PC-3 (cell line): ENCODE results near the gene SRRM3. TPM values are rescaled to one million over a fixed set of nuclear protein-coding genes. Genes with fewer than 3 reads are reported as not detected.
A peak's percentile ranks its signal among the peaks of the same experiment; 100 is the strongest.

ENCODE experiments used
- ATAC-seq: fragments of 200-7000 bp; cut with Tn5 transposase; 2 replicates; pipeline ENCODE4 v1.9.1; 2020; ENCODE audit warnings: mild to moderate bottlenecking, moderate library complexity
- BruUV-seq: library from RNA; stranded (reverse); fragments of 400-500 nt; replicated peaks from 2 replicates; lab custom pipeline; 2021; lab: Mats Ljungman, UMichigan
- CTCF ChIA-PET: fragments of 300-600 bp; sonication (Branson Sonifier 250); formaldehyde crosslinking; loops from one replicate; lab custom pipeline; 2022; ENCODE audit warnings: antibody characterized with exemption; lab: Charles Lee
- POLR2A ChIA-PET: fragments of 300-600 bp; sonication (Branson Sonifier 250); formaldehyde crosslinking; loops from one replicate; lab custom pipeline; 2022; ENCODE audit warnings: antibody characterized with exemption; ENCODE audit not compliant: unreplicated experiment; lab: Charles Lee
- DNase-seq: peaks from one replicate; pipeline ENCODE4 v3.0.0-alpha.2; 2015
- H2AFZ ChIP-seq: fragments of 300-600 bp; sonication (generic); 2 replicates; pipeline ENCODE4 v1.6.0; 2016; ENCODE audit warnings: antibody characterized with exemption, low read length
- H3F3A ChIP-seq: fragments of 300-600 bp; sonication (generic); one replicate; pipeline ENCODE4 v1.6.0; 2017; ENCODE audit warnings: antibody characterized with exemption, low read length, control low read depth, mild to moderate bottlenecking; ENCODE audit not compliant: unreplicated experiment
- H3K27ac ChIP-seq: fragments of 300-600 bp; sonication (generic); 2 replicates; pipeline ENCODE4 v1.5.1; 2016; ENCODE audit warnings: mild to moderate bottlenecking, low read length
- H3K27me3 ChIP-seq: fragments of 300-600 bp; sonication (generic); 2 replicates; pipeline ENCODE4 v1.6.1; 2016; ENCODE audit warnings: low read length, mixed read lengths
- H3K36me3 ChIP-seq: fragments of 300-600 bp; sonication (generic); 2 replicates; pipeline ENCODE4 v1.6.1; 2016; ENCODE audit warnings: low read depth, mixed run types, low read length, mixed read lengths
- H3K4me1 ChIP-seq: fragments of 300-600 bp; sonication (generic); 2 replicates; pipeline ENCODE4 v1.5.1; 2016; ENCODE audit warnings: low read length; ENCODE audit not compliant: insufficient read depth
- H3K4me2 ChIP-seq: fragments of 300-600 bp; sonication (generic); 2 replicates; pipeline ENCODE4 v1.6.0; 2016; ENCODE audit warnings: low read length
- H3K4me3 ChIP-seq: fragments of 300-600 bp; sonication (generic); 2 replicates; pipeline ENCODE4 v1.5.1; 2016; ENCODE audit warnings: mild to moderate bottlenecking, low read length, mixed read lengths
- H3K79me2 ChIP-seq: fragments of 300-600 bp; sonication (generic); 2 replicates; pipeline ENCODE4 v1.6.1; 2017; ENCODE audit warnings: low read length, mixed read lengths
- H3K9ac ChIP-seq: fragments of 300-600 bp; sonication (generic); 2 replicates; pipeline ENCODE4 v1.6.0; 2016; ENCODE audit warnings: mild to moderate bottlenecking, low read length
- H3K9me2 ChIP-seq: fragments of 300-600 bp; sonication (generic); replicated peaks from 2 replicates; pipeline ENCODE4 v1.6.1; 2016; ENCODE audit warnings: mixed run types, low read length, mixed read lengths
- H3K9me3 ChIP-seq: fragments of 300-600 bp; sonication (generic); 2 replicates; pipeline ENCODE4 v1.6.1; 2016; ENCODE audit warnings: low read length, mixed read lengths
- H4K20me1 ChIP-seq: fragments of 300-600 bp; sonication (generic); 2 replicates; pipeline ENCODE4 v1.6.1; 2016; ENCODE audit warnings: low read length, mixed read lengths
- CTCF ChIP-seq: fragments of 300-600 bp; sonication (generic); conservative IDR thresholded peaks from 2 replicates; pipeline ENCODE4 v1.5.1; 2017; ENCODE audit warnings: antibody characterized with exemption, low read depth, mild to moderate bottlenecking, low read length
- EZH2 ChIP-seq: fragments of 300-600 bp; sonication (generic); IDR thresholded peaks from one replicate; pipeline ENCODE4 v1.6.1; 2017; ENCODE audit warnings: antibody characterized with exemption, mild to moderate bottlenecking, low read length; ENCODE audit not compliant: unreplicated experiment
- EZH2phosphoT487 ChIP-seq: fragments of 300-600 bp; sonication (generic); IDR thresholded peaks from 2 replicates; pipeline ENCODE4 v1.6.1; 2018; ENCODE audit warnings: mild to moderate bottlenecking, antibody characterized with exemption, low read length, borderline replicate concordance
- intact Hi-C: fragments of 100-400 bp; cut with micrococcal nuclease; formaldehyde crosslinking; loops from 2 replicates; pipeline ENCODE4 v1.9.0; 2023
- total RNA-seq: library from RNA; depleted of rRNA; stranded (reverse); fragments of >200 nt; gene quantifications from 2 replicates; pipeline ENCODE4 v1.2.3, GENCODE V29; 2014

SRRM3 gene
- total RNA-seq, 1 experiment from 2014 or later: 0.66 TPM

DNA sequence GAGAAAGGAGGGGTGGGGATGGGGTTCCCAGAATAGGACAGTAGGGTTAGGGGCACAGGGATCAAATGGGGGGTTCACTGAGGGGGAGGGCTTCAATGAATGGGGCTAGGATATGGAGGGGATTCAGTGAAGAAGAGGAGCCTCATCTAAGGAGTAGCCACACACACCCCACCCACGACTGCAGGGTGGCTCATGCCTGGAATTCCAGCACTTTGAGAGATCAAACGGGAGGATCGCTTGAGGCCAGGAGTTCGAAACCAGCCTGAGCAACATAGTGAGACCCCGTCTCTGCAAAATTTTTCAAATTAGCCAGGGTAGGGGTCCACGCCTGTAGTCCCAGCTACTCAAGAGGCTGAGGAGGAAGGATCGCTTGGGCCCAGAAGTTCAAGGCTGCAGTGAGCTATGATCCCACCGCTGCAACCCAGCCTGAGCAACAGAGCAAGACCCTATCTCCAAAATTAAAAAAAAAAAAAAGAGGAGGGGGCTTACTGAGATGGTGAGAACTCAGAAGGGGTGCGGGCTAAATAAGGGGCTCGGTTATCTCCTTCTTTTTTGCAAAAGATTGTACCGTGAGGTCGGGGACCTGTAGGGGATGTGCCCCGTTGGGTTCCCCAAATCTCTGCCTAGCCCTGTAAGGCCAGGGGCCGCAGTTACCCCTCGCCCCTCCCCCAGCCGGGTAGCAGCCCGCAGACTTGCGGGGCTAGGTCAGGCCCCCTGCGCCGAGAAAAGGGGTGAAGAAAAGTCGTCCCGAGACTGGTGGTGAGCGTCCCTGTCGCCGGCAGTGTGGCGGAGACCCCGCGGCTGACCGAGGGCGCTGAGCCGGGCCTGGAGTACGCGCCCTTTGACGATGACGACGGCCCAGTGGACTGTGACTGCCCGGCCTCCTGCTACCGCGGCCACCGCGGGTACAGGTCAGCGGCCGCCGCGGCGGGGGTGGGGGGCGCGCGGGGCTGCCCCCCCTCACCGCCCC is 57.7 kb downstream of the SRRM3 start:
- no peak for ATAC-seq

DNA sequence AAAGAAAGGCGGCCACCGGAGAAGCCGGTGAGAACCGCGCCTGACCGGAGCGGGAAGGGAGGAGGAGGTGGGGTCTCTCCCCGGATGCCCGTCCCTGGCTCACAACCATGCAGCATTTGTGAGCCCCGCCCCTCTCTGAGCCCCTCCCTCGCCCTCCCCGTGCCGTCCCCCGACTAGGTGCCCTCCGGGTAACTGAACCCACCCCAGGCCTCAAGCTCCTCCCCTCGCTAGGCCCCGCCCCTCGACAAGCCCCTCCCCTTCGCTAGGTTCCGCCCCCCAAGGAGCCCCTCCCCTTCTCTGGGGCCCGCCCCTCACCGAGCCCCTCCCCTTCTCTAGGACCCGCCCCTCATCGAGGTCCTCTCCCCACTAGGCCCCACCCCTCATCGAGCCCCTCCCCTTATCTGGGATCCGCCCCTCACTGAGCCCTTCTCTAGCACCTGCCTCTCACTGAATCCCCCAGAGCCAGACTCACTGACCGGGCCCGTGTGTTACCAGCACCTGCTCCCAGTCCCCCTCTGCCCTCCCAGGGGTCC is 58.5 kb downstream of the SRRM3 start:
- ATAC-seq (peak; percentile 32), DNase-seq (peak; percentile 39)
- Histone ChIP-seq H3K27me3 (no peaks in the 10 kb centered on the region), H3K9ac (no peak overlapping the region), H3K27ac (no peak overlapping the region), H3K79me2 (no peaks in the 10 kb centered on the region), H3K4me1 (no peaks in the 10 kb centered on the region), H3K9me3 (no peaks in the 10 kb centered on the region), H3K9me2 (no peaks in the 10 kb centered on the region), H4K20me1 (no peaks in the 10 kb centered on the region), H3K4me3 (peak overlapping the region; percentile 15; the same call in 1 of the 2 replicates), H3K36me3 (no peaks in the 10 kb centered on the region), H2AFZ (no peak overlapping the region), H3K4me2 (no peak overlapping the region), H3F3A (no peaks in the 10 kb centered on the region)
- TF ChIP-seq CTCF: no peak
- no peak for TF ChIP-seq EZH2phosphoT487
- TF ChIP-seq EZH2: no peak
- POLR2A ChIA-PET: interaction anchor here (0.6 kb wide), 1 partner anchor 77 kb away, joined by 7 read pairs; no protein-coding TSS in a partner anchor
- BruUV-seq: no TSS peak
- intact Hi-C loops: no loop called here
- CTCF ChIA-PET: no interaction called here

More for the DNA sequence above, 57.7 kb downstream of the SRRM3 start:
- Histone ChIP-seq H3K36me3 (no peaks in the 10 kb centered on the region), H3K27ac (no peak overlapping the region), H3K9ac (no peak overlapping the region), H4K20me1 (no peaks in the 10 kb centered on the region), H3K4me1 (no peaks in the 10 kb centered on the region), H3K9me2 (no peaks in the 10 kb centered on the region), H2AFZ (peak overlapping the region; percentile 68; the same call in 1 of the 2 replicates), H3K9me3 (no peaks in the 10 kb centered on the region), H3K4me2 (peak overlapping the region; percentile 46), H3K4me3 (peak overlapping the region; percentile 15; the same call in 1 of the 2 replicates), H3K27me3 (no peaks in the 10 kb centered on the region), H3F3A (no peaks in the 10 kb centered on the region), H3K79me2 (no peaks in the 10 kb centered on the region)
- no TSS peak for BruUV-seq
- CTCF ChIA-PET: no interaction called here
- POLR2A ChIA-PET: interaction anchor here (0.6 kb wide), 1 partner anchor 77 kb away, joined by 7 read pairs; no protein-coding TSS in a partner anchor
- DNase-seq: no peak
- no peak for TF ChIP-seq EZH2phosphoT487
- no peak for TF ChIP-seq CTCF
- no peak for TF ChIP-seq EZH2
- intact Hi-C loops: no loop called here
